PC-3 (cell line): ENCODE measurements around the gene DRD1. TPM values are rescaled to one million over a fixed set of nuclear protein-coding genes. Genes with fewer than 3 reads are reported as not detected.
"Not testable (repeated sequence)": the region's sequence is repeated elsewhere in the genome, so short reads cannot be mapped to it uniquely, and the experiment has no call there.

Experiments
- ATAC-seq: fragments of 200-7000 bp; cut with Tn5 transposase; 2 replicates; pipeline ENCODE4 v1.9.1; 2020; ENCODE audit warnings: mild to moderate bottlenecking, moderate library complexity
- BruUV-seq: library from RNA; stranded (reverse); fragments of 400-500 nt; replicated peaks from 2 replicates; lab custom pipeline; 2021; lab: Mats Ljungman, UMichigan
- CTCF ChIA-PET: fragments of 300-600 bp; sonication (Branson Sonifier 250); formaldehyde crosslinking; loops from one replicate; lab custom pipeline; 2022; ENCODE audit warnings: antibody characterized with exemption; lab: Charles Lee
- POLR2A ChIA-PET: fragments of 300-600 bp; sonication (Branson Sonifier 250); formaldehyde crosslinking; loops from one replicate; lab custom pipeline; 2022; ENCODE audit warnings: antibody characterized with exemption; ENCODE audit not compliant: unreplicated experiment; lab: Charles Lee
- DNase-seq: peaks from one replicate; pipeline ENCODE4 v3.0.0-alpha.2; 2015
- H2AFZ ChIP-seq: fragments of 300-600 bp; sonication (generic); 2 replicates; pipeline ENCODE4 v1.6.0; 2016; ENCODE audit warnings: antibody characterized with exemption, low read length
- H3F3A ChIP-seq: fragments of 300-600 bp; sonication (generic); one replicate; pipeline ENCODE4 v1.6.0; 2017; ENCODE audit warnings: antibody characterized with exemption, low read length, control low read depth, mild to moderate bottlenecking; ENCODE audit not compliant: unreplicated experiment
- H3K27ac ChIP-seq: fragments of 300-600 bp; sonication (generic); 2 replicates; pipeline ENCODE4 v1.5.1; 2016; ENCODE audit warnings: mild to moderate bottlenecking, low read length
- H3K27me3 ChIP-seq: fragments of 300-600 bp; sonication (generic); 2 replicates; pipeline ENCODE4 v1.6.1; 2016; ENCODE audit warnings: low read length, mixed read lengths
- H3K36me3 ChIP-seq: fragments of 300-600 bp; sonication (generic); 2 replicates; pipeline ENCODE4 v1.6.1; 2016; ENCODE audit warnings: low read depth, mixed run types, low read length, mixed read lengths
- H3K4me1 ChIP-seq: fragments of 300-600 bp; sonication (generic); 2 replicates; pipeline ENCODE4 v1.5.1; 2016; ENCODE audit warnings: low read length; ENCODE audit not compliant: insufficient read depth
- H3K4me2 ChIP-seq: fragments of 300-600 bp; sonication (generic); 2 replicates; pipeline ENCODE4 v1.6.0; 2016; ENCODE audit warnings: low read length
- H3K4me3 ChIP-seq: fragments of 300-600 bp; sonication (generic); 2 replicates; pipeline ENCODE4 v1.5.1; 2016; ENCODE audit warnings: mild to moderate bottlenecking, low read length, mixed read lengths
- H3K79me2 ChIP-seq: fragments of 300-600 bp; sonication (generic); 2 replicates; pipeline ENCODE4 v1.6.1; 2017; ENCODE audit warnings: low read length, mixed read lengths
- H3K9ac ChIP-seq: fragments of 300-600 bp; sonication (generic); 2 replicates; pipeline ENCODE4 v1.6.0; 2016; ENCODE audit warnings: mild to moderate bottlenecking, low read length
- H3K9me2 ChIP-seq: fragments of 300-600 bp; sonication (generic); replicated peaks from 2 replicates; pipeline ENCODE4 v1.6.1; 2016; ENCODE audit warnings: mixed run types, low read length, mixed read lengths
- H3K9me3 ChIP-seq: fragments of 300-600 bp; sonication (generic); 2 replicates; pipeline ENCODE4 v1.6.1; 2016; ENCODE audit warnings: low read length, mixed read lengths
- H4K20me1 ChIP-seq: fragments of 300-600 bp; sonication (generic); 2 replicates; pipeline ENCODE4 v1.6.1; 2016; ENCODE audit warnings: low read length, mixed read lengths
- CTCF ChIP-seq: fragments of 300-600 bp; sonication (generic); conservative IDR thresholded peaks from 2 replicates; pipeline ENCODE4 v1.5.1; 2017; ENCODE audit warnings: antibody characterized with exemption, low read depth, mild to moderate bottlenecking, low read length
- EZH2 ChIP-seq: fragments of 300-600 bp; sonication (generic); IDR thresholded peaks from one replicate; pipeline ENCODE4 v1.6.1; 2017; ENCODE audit warnings: antibody characterized with exemption, mild to moderate bottlenecking, low read length; ENCODE audit not compliant: unreplicated experiment
- EZH2phosphoT487 ChIP-seq: fragments of 300-600 bp; sonication (generic); IDR thresholded peaks from 2 replicates; pipeline ENCODE4 v1.6.1; 2018; ENCODE audit warnings: mild to moderate bottlenecking, antibody characterized with exemption, low read length, borderline replicate concordance
- intact Hi-C: fragments of 100-400 bp; cut with micrococcal nuclease; formaldehyde crosslinking; loops from 2 replicates; pipeline ENCODE4 v1.9.0; 2023
- total RNA-seq: library from RNA; depleted of rRNA; stranded (reverse); fragments of >200 nt; gene quantifications from 2 replicates; pipeline ENCODE4 v1.2.3, GENCODE V29; 2014

DRD1 gene
- total RNA-seq, 1 experiment from 2014 or later: not detected

DNA sequence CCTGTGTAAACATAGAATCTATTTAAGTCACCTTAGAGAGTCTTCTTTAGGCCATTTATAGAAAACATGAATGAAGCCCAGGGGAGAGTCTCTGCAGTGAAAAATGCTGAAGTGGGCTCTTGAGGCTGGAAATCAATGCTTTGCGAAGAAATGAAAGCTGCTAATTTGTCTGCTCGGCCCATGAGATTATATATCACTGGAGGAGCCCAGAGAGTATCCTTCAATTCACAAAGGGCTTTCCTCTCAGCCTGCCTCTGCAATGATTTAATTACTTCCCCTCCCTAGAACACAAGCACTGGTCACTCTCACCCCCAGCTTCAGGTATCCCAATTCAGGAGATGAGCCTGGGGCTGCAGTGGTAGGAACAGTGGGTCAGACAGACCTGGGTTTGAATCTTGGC is 8.2 kb upstream of the DRD1 start:
- no TSS peak for BruUV-seq
- no peaks in the 10 kb centered on the region for H3K4me1 ChIP-seq
- no peaks in the 10 kb centered on the region for H3K9me3 ChIP-seq
- H3K27me3 ChIP-seq: peaks cover 63% of the 10 kb centered on the region
- no peak overlapping the region for H3K4me3 ChIP-seq
- intact Hi-C loops: no loop called here
- no peaks in the 10 kb centered on the region for H3K36me3 ChIP-seq
- H3K79me2 ChIP-seq: no peaks in the 10 kb centered on the region
- H2AFZ ChIP-seq: no peak overlapping the region
- TF ChIP-seq EZH2 (no peak), EZH2phosphoT487 (no peak), CTCF (no peak)
- H3F3A ChIP-seq: no peaks in the 10 kb centered on the region
- H4K20me1 ChIP-seq: no peaks in the 10 kb centered on the region
- no peak overlapping the region for H3K27ac ChIP-seq
- no peak overlapping the region for H3K9ac ChIP-seq
- ATAC-seq: no peak
- no peak for DNase-seq
- ChIA-PET CTCF (no interaction called here), POLR2A (no interaction called here)
- H3K4me2 ChIP-seq: no peak overlapping the region
- no peaks in the 10 kb centered on the region for H3K9me2 ChIP-seq

DNA sequence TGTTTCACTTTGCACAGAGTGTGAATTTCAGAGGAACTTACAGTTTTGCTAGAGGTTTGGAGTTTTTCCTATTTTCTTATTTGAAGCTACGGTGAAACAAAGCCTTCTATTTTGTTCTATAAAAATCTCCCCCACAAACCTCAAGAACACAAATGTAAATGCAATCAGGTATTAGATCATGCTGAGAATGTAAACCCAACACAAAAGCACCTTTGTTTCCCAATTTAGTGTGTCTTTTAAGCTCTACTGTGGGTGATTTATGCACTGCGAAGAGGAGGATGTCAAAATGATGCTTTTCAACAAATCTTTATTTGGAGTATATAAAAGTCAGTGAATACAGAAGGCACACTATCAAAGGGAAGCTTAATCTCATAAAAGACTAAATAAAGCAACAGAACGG is 4.3 kb upstream of the DRD1 start:
- H3K9ac ChIP-seq: no peak overlapping the region
- H3K36me3 ChIP-seq: no peaks in the 10 kb centered on the region
- H3K9me3 ChIP-seq: no peaks in the 10 kb centered on the region
- CTCF ChIA-PET: no interaction called here
- no peaks in the 10 kb centered on the region for H3F3A ChIP-seq
- POLR2A ChIA-PET: no interaction called here
- no peaks in the 10 kb centered on the region for H3K4me1 ChIP-seq
- H3K27me3 ChIP-seq: peaks cover 72% of the 10 kb centered on the region
- intact Hi-C loops: no loop called here
- no peaks in the 10 kb centered on the region for H3K9me2 ChIP-seq
- no peak for DNase-seq
- TF ChIP-seq CTCF: no peak
- no peak for TF ChIP-seq EZH2phosphoT487
- no peak for TF ChIP-seq EZH2
- no peak overlapping the region for H2AFZ ChIP-seq
- ATAC-seq: no peak
- no peak overlapping the region for H3K27ac ChIP-seq
- no peak overlapping the region for H3K4me2 ChIP-seq
- no peaks in the 10 kb centered on the region for H4K20me1 ChIP-seq
- no peaks in the 10 kb centered on the region for H3K79me2 ChIP-seq
- H3K4me3 ChIP-seq: no peak overlapping the region
- BruUV-seq: no TSS peak

GRCh38 chr5:175447571-175447970 is 3.6 kb upstream of the DRD1 start:
- intact Hi-C loops: no loop called here
- no TSS peak for BruUV-seq
- DNase-seq (no peak), ATAC-seq (no peak)
- H3K27me3 ChIP-seq: peaks cover 66% of the 10 kb centered on the region
- TF ChIP-seq EZH2: no peak
- TF ChIP-seq CTCF: no peak
- TF ChIP-seq EZH2phosphoT487: no peak
- no peaks in the 10 kb centered on the region for H3F3A ChIP-seq
- no peak overlapping the region for H2AFZ ChIP-seq
- no peak overlapping the region for H3K9ac ChIP-seq
- no peaks in the 10 kb centered on the region for H3K4me1 ChIP-seq
- H3K27ac ChIP-seq: no peak overlapping the region
- CTCF ChIA-PET: no interaction called here
- no peaks in the 10 kb centered on the region for H3K9me3 ChIP-seq
- POLR2A ChIA-PET: no interaction called here
- H3K4me2 ChIP-seq: no peak overlapping the region
- H3K4me3 ChIP-seq: no peak overlapping the region
- no peaks in the 10 kb centered on the region for H3K9me2 ChIP-seq
- H4K20me1 ChIP-seq: no peaks in the 10 kb centered on the region
- no peaks in the 10 kb centered on the region for H3K79me2 ChIP-seq
- H3K36me3 ChIP-seq: no peaks in the 10 kb centered on the region

- H3K4me1 ChIP-seq, H3K9me3 ChIP-seq, H3K9me2 ChIP-seq, H3K4me2 ChIP-seq, POLR2A ChIA-PET, intact Hi-C loops, H3K27ac ChIP-seq, BruUV-seq, ATAC-seq, H3K9ac ChIP-seq, H3K36me3 ChIP-seq, DNase-seq, H3K79me2 ChIP-seq, H2AFZ ChIP-seq, CTCF ChIA-PET, H3K4me3 ChIP-seq, H3F3A ChIP-seq, H4K20me1 ChIP-seq: not testable (repeated sequence)
- H3K27me3 ChIP-seq: peaks cover 59% of the 10 kb centered on the region
Measured at GRCh38 chr5:175446378-175446777, 2.4 kb upstream of the DRD1 start.
